Measurements from ENCODE around the gene PRMT7. TPM values are rescaled to one million over a fixed set of nuclear protein-coding genes. Genes with fewer than 3 reads are reported as not detected.

Gene PRMT7
- total RNA-seq, 1 experiment from 2014 or later = 41.5 TPM

GRCh38 chr16:68300734-68301459 is 9.9 kb upstream of the PRMT7 start:
- no peak for DNase-seq (ENCODE audit: low read depth)

GRCh38 chr16:68306633-68307032 is 4.2 kb upstream of the PRMT7 start:
- DNase-seq (ENCODE audit: low read depth) = no peak

GRCh38 chr16:68309799-68310198 is 1.0 kb upstream of the PRMT7 start:
- no peak for DNase-seq (ENCODE audit: low read depth)

- no peak for DNase-seq (ENCODE audit: low read depth)
Observed at GRCh38 chr16:68310437-68310773, 414 bp upstream of the PRMT7 start.

- no peak for DNase-seq (ENCODE audit: low read depth)
Observed at GRCh38 chr16:68313116-68313515, 2.3 kb downstream of the PRMT7 start.

- DNase-seq (ENCODE audit: low read depth) = no peak
Observed at GRCh38 chr16:68319185-68319908, 8.5 kb downstream of the PRMT7 start.

GRCh38 chr16:68324336-68324735 is 13.5 kb downstream of the PRMT7 start:
- DNase-seq (ENCODE audit: low read depth) = no peak

GRCh38 chr16:68324780-68325357 is 14.1 kb downstream of the PRMT7 start:
- DNase-seq (ENCODE audit: low read depth) = peak; percentile 34

- peak; percentile 72 for DNase-seq (ENCODE audit: low read depth)
Observed at GRCh38 chr16:68328151-68328859, 17.5 kb downstream of the PRMT7 start.

GRCh38 chr16:68328860-68329390 is 18.1 kb downstream of the PRMT7 start:
- no peak for DNase-seq (ENCODE audit: low read depth)

- no peak for DNase-seq (ENCODE audit: low read depth)
Observed at GRCh38 chr16:68331879-68332410, 21.1 kb downstream of the PRMT7 start.

GRCh38 chr16:68332411-68333121 is 21.7 kb downstream of the PRMT7 start:
- DNase-seq (ENCODE audit: low read depth) = no peak

GRCh38 chr16:68335175-68335574 is 24.4 kb downstream of the PRMT7 start:
- no peak for DNase-seq (ENCODE audit: low read depth)

GRCh38 chr16:68338326-68339119 is 27.7 kb downstream of the PRMT7 start:
- DNase-seq (ENCODE audit: low read depth) = no peak

- DNase-seq (ENCODE audit: low read depth) = no peak
Observed at GRCh38 chr16:68339214-68339613, 28.4 kb downstream of the PRMT7 start.

GRCh38 chr16:68342620-68343019 is 31.8 kb downstream of the PRMT7 start:
- no peak for DNase-seq (ENCODE audit: low read depth)

- no peak for DNase-seq (ENCODE audit: low read depth)
Observed at GRCh38 chr16:68343137-68343536, 32.3 kb downstream of the PRMT7 start.

GRCh38 chr16:68344252-68344651 is 33.4 kb downstream of the PRMT7 start:
- DNase-seq (ENCODE audit: low read depth) = no peak

GRCh38 chr16:68345351-68345810 is 34.6 kb downstream of the PRMT7 start:
- no peak for DNase-seq (ENCODE audit: low read depth)
